Measurements from ENCODE around the gene CCP110.

CCP110 gene

GRCh38 chr16:19555186-19555937 lies 31.6 kb downstream of the CCP110 start, which contains the start of gene VPS35L:
VPS35L (plus strand) TSS chr16:19555703; CDS start chr16:19555730, 27 bp downstream.
- peak; percentile 95 for DNase-seq (ENCODE audit: low read depth)

GRCh38 chr16:19555938-19556771 lies 32.4 kb downstream of the CCP110 start:
- no peak for DNase-seq (ENCODE audit: low read depth)

- DNase-seq (ENCODE audit: low read depth): peak; percentile 10
Measured at GRCh38 chr16:19559242-19559910, 35.6 kb downstream of the CCP110 start.

GRCh38 chr16:19560078-19560477 lies 36.3 kb downstream of the CCP110 start:
- DNase-seq (ENCODE audit: low read depth): no peak

GRCh38 chr16:19563377-19563776 lies 39.6 kb downstream of the CCP110 start:
- no peak for DNase-seq (ENCODE audit: low read depth)

- DNase-seq (ENCODE audit: low read depth): no peak
Measured at GRCh38 chr16:19566362-19566761, 42.6 kb downstream of the CCP110 start.

- no peak for DNase-seq (ENCODE audit: low read depth)
Measured at GRCh38 chr16:19567560-19567959, 43.8 kb downstream of the CCP110 start.

- no peak for DNase-seq (ENCODE audit: low read depth)
Measured at GRCh38 chr16:19573997-19574396, 50.3 kb downstream of the CCP110 start.

GRCh38 chr16:19574615-19575014 lies 50.9 kb downstream of the CCP110 start:
- DNase-seq (ENCODE audit: low read depth): no peak

GRCh38 chr16:19578378-19578971 lies 54.7 kb downstream of the CCP110 start:
- DNase-seq (ENCODE audit: low read depth): no peak

- no peak for DNase-seq (ENCODE audit: low read depth)
Measured at GRCh38 chr16:19582050-19582831, 58.5 kb downstream of the CCP110 start.

GRCh38 chr16:19583665-19584300 lies 60.0 kb downstream of the CCP110 start:
- no peak for DNase-seq (ENCODE audit: low read depth)

GRCh38 chr16:19588661-19589060 lies 64.9 kb downstream of the CCP110 start:
- no peak for DNase-seq (ENCODE audit: low read depth)

GRCh38 chr16:19589106-19589505 lies 65.4 kb downstream of the CCP110 start:
- no peak for DNase-seq (ENCODE audit: low read depth)

GRCh38 chr16:19589771-19590302 lies 66.1 kb downstream of the CCP110 start:
- no peak for DNase-seq (ENCODE audit: low read depth)

GRCh38 chr16:19595043-19595767 lies 71.5 kb downstream of the CCP110 start:
- DNase-seq (ENCODE audit: low read depth): no peak

- no peak for DNase-seq (ENCODE audit: low read depth)
Measured at GRCh38 chr16:19598805-19599510, 75.2 kb downstream of the CCP110 start.

GRCh38 chr16:19599968-19600716 lies 76.4 kb downstream of the CCP110 start:
- DNase-seq (ENCODE audit: low read depth): no peak

Data from activated gamma-delta T cell treated with anti-CD3 and anti-CD28 coated beads, Interleukin-2, amount 50 U/mL, for 16 hours (primary cell).